GM18907 (cell line): ENCODE measurements around the gene EYS.
"Not testable (repeated sequence)": the region's sequence is repeated elsewhere in the genome, so short reads cannot be mapped to it uniquely, and the experiment has no call there.

Source experiments
- ATAC-seq: cut with Tn5 transposase; IDR thresholded peaks from one replicate; pipeline ENCODE4 v1.9.1; 2021; ENCODE audit warnings: mild to moderate bottlenecking, moderate library complexity; ENCODE audit not compliant: unreplicated experiment

Gene EYS

DNA sequence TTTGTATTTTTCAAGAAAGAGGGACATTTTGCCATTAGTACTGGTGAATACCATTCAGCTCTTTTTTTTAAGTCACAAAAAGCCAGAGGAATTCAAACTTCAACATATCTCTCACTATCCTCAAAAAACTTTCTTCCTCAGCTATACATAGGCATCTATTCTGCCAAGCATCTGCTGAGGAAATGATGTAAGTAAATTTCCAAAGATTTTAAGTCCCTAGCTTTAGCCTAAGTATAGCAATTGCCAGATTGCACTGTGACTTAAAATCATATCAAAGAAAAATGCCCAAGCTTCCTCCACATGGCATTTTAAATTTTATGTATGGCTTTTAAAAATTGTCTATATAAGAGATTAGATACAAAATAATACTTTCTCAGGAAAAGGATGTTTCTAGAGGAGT is 237.4 kb downstream of the EYS start:
- no peak for ATAC-seq

GRCh38 chr6:65468307-65468706 is 238.7 kb downstream of the EYS start:
- ATAC-seq, result no peak

GRCh38 chr6:65461121-65461520 is 245.9 kb downstream of the EYS start:
- ATAC-seq, result no peak

GRCh38 chr6:65452333-65452732 is 254.7 kb downstream of the EYS start:
- no peak for ATAC-seq

GRCh38 chr6:65450451-65450850 is 256.6 kb downstream of the EYS start:
- no peak for ATAC-seq

DNA sequence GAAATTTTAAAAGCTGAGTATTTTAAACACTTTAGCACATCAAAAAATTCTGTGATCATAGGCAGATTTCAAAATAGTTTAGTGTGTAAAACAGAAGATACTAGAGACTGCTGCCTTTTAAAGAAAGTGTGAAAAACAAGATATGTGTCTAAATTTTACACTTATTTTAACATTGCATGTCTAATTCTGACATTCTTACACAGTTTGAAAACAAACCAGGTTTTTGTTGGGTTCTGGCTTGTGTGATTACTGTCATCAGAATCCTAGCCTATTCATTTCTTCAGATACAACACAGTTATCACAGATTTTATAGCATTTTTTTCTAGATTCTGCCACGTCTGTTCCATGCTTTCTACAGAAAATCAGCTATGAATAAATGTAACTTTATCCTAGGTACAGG is 257.1 kb downstream of the EYS start:
- ATAC-seq, result no peak

DNA sequence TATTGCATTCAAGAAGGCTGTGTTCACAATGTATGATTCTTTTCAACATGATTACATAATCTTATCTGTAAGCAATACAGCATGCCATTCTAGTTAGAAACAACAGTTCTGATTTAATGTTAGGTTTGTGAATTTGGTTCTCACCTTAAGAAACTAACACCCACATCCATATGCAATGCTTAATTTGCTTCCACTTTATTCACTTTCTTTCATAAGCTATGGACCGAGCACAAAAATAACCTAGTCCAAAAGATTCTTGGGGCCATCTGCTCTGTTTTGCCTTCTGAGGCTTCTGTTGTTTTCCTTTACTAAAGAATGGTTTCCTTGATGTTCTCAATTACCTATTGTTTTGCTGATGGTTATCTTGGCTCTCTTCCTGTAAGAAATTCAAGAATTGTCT is 258.2 kb downstream of the EYS start:
- ATAC-seq, result no peak

GRCh38 chr6:65436281-65436680 is 270.7 kb downstream of the EYS start:
- no peak for ATAC-seq

- no peak for ATAC-seq
Measured at GRCh38 chr6:65416621-65417020, 290.4 kb downstream of the EYS start.

- ATAC-seq, result no peak
Measured at GRCh38 chr6:65410309-65410708, 296.7 kb downstream of the EYS start.

GRCh38 chr6:65402564-65402963 is 304.5 kb downstream of the EYS start:
- ATAC-seq, result no peak

- ATAC-seq, result no peak
Measured at GRCh38 chr6:65399355-65400084, 307.5 kb downstream of the EYS start.

GRCh38 chr6:65398851-65399250 is 308.2 kb downstream of the EYS start:
- no peak for ATAC-seq

DNA sequence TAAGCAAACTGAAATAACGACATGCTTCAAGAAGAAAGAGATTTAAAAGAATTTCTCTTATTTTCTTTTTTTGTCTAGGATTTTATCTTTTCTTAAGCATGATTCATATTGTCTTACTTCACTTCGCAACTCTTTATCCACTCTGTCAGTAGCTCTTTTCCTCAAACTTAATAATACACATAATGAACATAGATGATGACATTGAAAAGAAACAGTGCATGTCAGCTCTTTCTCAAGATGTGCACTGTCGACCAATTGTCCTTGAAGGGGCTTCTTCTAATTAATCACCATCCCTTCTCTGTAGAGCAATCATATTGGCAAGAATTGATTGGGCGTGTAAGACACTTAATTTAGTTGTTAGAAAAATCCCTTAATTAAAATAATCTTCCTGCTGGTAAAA is 356.5 kb downstream of the EYS start:
- no peak for ATAC-seq

GRCh38 chr6:65302655-65303054 is 404.4 kb downstream of the EYS start:
- not testable (repeated sequence) for ATAC-seq

GRCh38 chr6:65299236-65299635 is 407.8 kb downstream of the EYS start:
- ATAC-seq, result no peak

DNA sequence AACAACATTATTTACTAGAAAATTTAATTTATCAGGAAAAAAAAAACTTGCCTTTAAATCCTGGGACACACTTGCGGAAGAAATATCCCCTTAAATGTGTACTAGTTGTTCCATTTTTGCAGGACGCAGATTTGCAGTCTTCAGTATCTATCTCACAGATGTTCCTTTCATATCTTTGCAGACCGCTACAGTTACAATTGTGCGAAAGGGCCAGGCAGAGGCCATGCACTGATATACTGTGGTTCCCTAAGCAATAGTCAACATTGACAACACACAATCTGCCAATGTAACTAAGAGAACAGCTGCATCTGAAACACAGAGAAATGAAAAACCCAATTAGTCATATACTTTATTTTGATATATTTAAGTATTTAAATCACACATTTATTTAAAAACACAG is 411.2 kb downstream of the EYS start:
- ATAC-seq, result no peak

GRCh38 chr6:65289491-65289890 is 417.5 kb downstream of the EYS start:
- no peak for ATAC-seq

DNA sequence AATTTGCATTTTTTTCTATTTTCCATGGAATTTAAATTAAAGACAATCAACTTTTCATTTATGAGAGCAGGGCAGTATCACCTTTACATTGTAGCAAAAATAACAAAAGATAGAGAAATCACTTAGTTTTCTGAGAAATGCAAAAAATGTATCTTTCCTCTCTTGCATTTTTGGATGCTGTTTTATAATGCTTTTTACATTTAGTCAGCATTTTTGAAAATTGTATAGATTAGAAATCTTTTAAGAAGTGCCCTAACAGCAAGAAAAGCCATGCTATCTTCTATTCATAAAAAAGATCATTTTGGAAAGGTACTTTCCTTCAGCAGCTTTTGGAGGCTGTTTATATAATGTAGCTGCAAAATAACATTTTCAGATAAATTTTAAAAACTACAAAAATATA is 421.8 kb downstream of the EYS start:
- ATAC-seq, result no peak

GRCh38 chr6:65280060-65280459 is 427.0 kb downstream of the EYS start:
- ATAC-seq, result no peak

- ATAC-seq, result no peak
Measured at GRCh38 chr6:65262241-65262640, 444.8 kb downstream of the EYS start.

GRCh38 chr6:65259982-65260381 is 447.0 kb downstream of the EYS start:
- ATAC-seq, result no peak

DNA sequence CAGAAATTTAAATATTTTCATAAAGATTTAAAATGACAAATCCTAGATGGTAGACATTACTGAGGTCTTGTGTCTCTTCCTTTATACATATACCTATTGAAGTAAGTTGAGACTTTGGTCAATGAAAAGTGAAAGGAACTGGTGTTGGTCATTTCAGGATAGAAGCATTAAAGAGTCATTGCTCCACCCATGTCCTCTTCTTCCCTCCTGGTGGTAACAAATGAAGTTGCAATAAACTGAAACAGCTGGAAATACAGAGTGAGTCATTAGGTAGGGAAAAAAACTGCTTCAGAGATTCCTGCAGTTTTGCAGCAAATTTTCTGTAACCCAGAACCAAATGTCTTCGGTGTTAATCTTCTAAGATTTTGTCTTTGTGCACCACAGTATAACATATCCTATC is 448.0 kb downstream of the EYS start:
- ATAC-seq, result no peak
